KOPT-K1 (cell line): ENCODE data around the gene AGPAT4.

Experiments used
- H3K27ac ChIP-seq: fragments of 200-600 bp; sonication (generic); 2 replicates; pipeline ENCODE4 v1.5.1; 2016; ENCODE audit warnings: antibody characterized with exemption, mild to moderate bottlenecking, low read depth, low read length; ENCODE audit not compliant: poor library complexity, severe bottlenecking
- H3K36me3 ChIP-seq: fragments of 200-600 bp; sonication (generic); 2 replicates; pipeline ENCODE4 v1.5.1; 2017; ENCODE audit warnings: antibody characterized with exemption, mild to moderate bottlenecking, low read length, moderate library complexity; ENCODE audit not compliant: insufficient read depth
- H3K9me3 ChIP-seq: fragments of 200-600 bp; sonication (generic); 2 replicates; pipeline ENCODE4 v1.5.1; 2017; ENCODE audit warnings: antibody characterized with exemption, low read length, mild to moderate bottlenecking; ENCODE audit not compliant: insufficient read depth, poor library complexity, severe bottlenecking

Gene AGPAT4

GRCh38 chr6:161166176-161166575 lies 107.7 kb downstream of the AGPAT4 start:
- Histone ChIP-seq H3K9me3 (no peaks in the 10 kb centered on the region), H3K36me3 (no peaks in the 10 kb centered on the region), H3K27ac (no peak overlapping the region)

GRCh38 chr6:161164182-161164625 lies 109.7 kb downstream of the AGPAT4 start:
- Histone ChIP-seq H3K9me3 (no peaks in the 10 kb centered on the region), H3K36me3 (no peaks in the 10 kb centered on the region), H3K27ac (no peak overlapping the region)

GRCh38 chr6:161163466-161164181 lies 110.2 kb downstream of the AGPAT4 start:
- H3K36me3 ChIP-seq = no peaks in the 10 kb centered on the region
- H3K9me3 ChIP-seq = no peaks in the 10 kb centered on the region
- no peak overlapping the region for H3K27ac ChIP-seq

- no peak overlapping the region for H3K27ac ChIP-seq
- no peaks in the 10 kb centered on the region for H3K36me3 ChIP-seq
- H3K9me3 ChIP-seq = peaks cover 3% of the 10 kb centered on the region
These were observed 111.1 kb downstream of the AGPAT4 start for GRCh38 chr6:161162722-161163121.

- peaks cover 10% of the 10 kb centered on the region for H3K9me3 ChIP-seq
- H3K36me3 ChIP-seq = no peaks in the 10 kb centered on the region
- no peak overlapping the region for H3K27ac ChIP-seq
These were observed 111.8 kb downstream of the AGPAT4 start for GRCh38 chr6:161161889-161162624.

GRCh38 chr6:161161121-161161520 lies 112.7 kb downstream of the AGPAT4 start:
- Histone ChIP-seq H3K36me3 (no peaks in the 10 kb centered on the region), H3K27ac (no peak overlapping the region), H3K9me3 (peaks cover 10% of the 10 kb centered on the region)

- H3K27ac ChIP-seq = no peak overlapping the region
- H3K9me3 ChIP-seq = peaks cover 10% of the 10 kb centered on the region
- no peaks in the 10 kb centered on the region for H3K36me3 ChIP-seq
These were observed 119.0 kb downstream of the AGPAT4 start for GRCh38 chr6:161154796-161155335.

- Histone ChIP-seq H3K36me3 (no peaks in the 10 kb centered on the region), H3K9me3 (peaks cover 10% of the 10 kb centered on the region), H3K27ac (no peak overlapping the region)
These were observed 120.1 kb downstream of the AGPAT4 start for GRCh38 chr6:161153725-161154124.

- Histone ChIP-seq H3K36me3 (no peaks in the 10 kb centered on the region), H3K27ac (no peak overlapping the region), H3K9me3 (peaks cover 10% of the 10 kb centered on the region)
These were observed 120.8 kb downstream of the AGPAT4 start for GRCh38 chr6:161152907-161153662.

GRCh38 chr6:161152527-161152862 lies 121.4 kb downstream of the AGPAT4 start:
- Histone ChIP-seq H3K36me3 (no peaks in the 10 kb centered on the region), H3K27ac (no peak overlapping the region)

GRCh38 chr6:161151660-161152526 lies 122.0 kb downstream of the AGPAT4 start:
- H3K36me3 ChIP-seq = no peaks in the 10 kb centered on the region
- no peak overlapping the region for H3K27ac ChIP-seq
- H3K9me3 ChIP-seq = no peaks in the 10 kb centered on the region

More at GRCh38 chr6:161152527-161152862, 121.4 kb downstream of the AGPAT4 start:
- peaks cover 5% of the 10 kb centered on the region for H3K9me3 ChIP-seq

- H3K36me3 ChIP-seq = no peaks in the 10 kb centered on the region
- H3K27ac ChIP-seq = no peak overlapping the region
- no peaks in the 10 kb centered on the region for H3K9me3 ChIP-seq
These were observed 122.7 kb downstream of the AGPAT4 start for GRCh38 chr6:161151059-161151645.

- Histone ChIP-seq H3K36me3 (no peaks in the 10 kb centered on the region), H3K27ac (no peak overlapping the region), H3K9me3 (no peaks in the 10 kb centered on the region)
These were observed 123.3 kb downstream of the AGPAT4 start for GRCh38 chr6:161150566-161150965.

- Histone ChIP-seq H3K36me3 (no peaks in the 10 kb centered on the region), H3K27ac (no peak overlapping the region), H3K9me3 (no peaks in the 10 kb centered on the region)
These were observed 123.7 kb downstream of the AGPAT4 start for GRCh38 chr6:161150136-161150535.
